Measurements from ENCODE around the gene TCHP.
"Not testable (repeated sequence)": the region's sequence is repeated elsewhere in the genome, so short reads cannot be mapped to it uniquely, and the experiment has no call there.

The TCHP gene, protein sequence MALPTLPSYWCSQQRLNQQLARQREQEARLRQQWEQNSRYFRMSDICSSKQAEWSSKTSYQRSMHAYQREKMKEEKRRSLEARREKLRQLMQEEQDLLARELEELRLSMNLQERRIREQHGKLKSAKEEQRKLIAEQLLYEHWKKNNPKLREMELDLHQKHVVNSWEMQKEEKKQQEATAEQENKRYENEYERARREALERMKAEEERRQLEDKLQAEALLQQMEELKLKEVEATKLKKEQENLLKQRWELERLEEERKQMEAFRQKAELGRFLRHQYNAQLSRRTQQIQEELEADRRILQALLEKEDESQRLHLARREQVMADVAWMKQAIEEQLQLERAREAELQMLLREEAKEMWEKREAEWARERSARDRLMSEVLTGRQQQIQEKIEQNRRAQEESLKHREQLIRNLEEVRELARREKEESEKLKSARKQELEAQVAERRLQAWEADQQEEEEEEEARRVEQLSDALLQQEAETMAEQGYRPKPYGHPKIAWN

GRCh38 chr12:109899783-109900751 lies at the start of gene TCHP:
TSS of gene TCHP (plus strand) at chr12:109900274. CDS start at chr12:109903027, 2,753 bp downstream.
- DNase-seq (ENCODE audit: low spot score), result peak; percentile 92
- TF ChIP-seq CTCF (IDR thresholded peaks at IDR 0.05; ENCODE audit: extremely low read depth, missing control alignments), result peak; percentile 46

DNA sequence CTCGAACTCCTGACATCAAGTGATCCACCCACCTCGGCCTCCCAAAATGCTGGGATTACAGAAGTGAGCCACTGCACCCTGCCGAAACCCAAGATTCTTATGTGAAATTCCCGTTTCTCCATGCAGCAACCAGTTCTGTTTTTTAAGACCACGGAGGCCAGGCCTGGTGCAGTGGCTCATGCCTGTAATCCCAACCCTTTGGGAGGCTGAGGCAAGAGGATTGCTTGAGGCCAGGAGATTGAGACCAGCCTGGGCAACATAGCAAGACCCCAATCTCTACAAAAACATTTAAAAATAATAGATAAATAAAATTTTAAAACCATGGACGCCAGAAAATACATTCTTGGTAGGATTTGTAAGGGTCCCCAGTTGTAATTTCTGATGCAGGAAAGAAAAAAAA lies 49.6 kb upstream of the TCHP start:
- DNase-seq (ENCODE audit: low spot score), result not testable (repeated sequence)

- DNase-seq (ENCODE audit: low spot score), result no peak
- no peak for TF ChIP-seq CTCF (IDR thresholded peaks at IDR 0.05; ENCODE audit: extremely low read depth, missing control alignments)
Measured at GRCh38 chr12:109855377-109855776, 44.7 kb upstream of the TCHP start.

- no peak for TF ChIP-seq CTCF (IDR thresholded peaks at IDR 0.05; ENCODE audit: extremely low read depth, missing control alignments)
- DNase-seq (ENCODE audit: low spot score), result no peak
Measured at GRCh38 chr12:109857715-109858114, 42.4 kb upstream of the TCHP start.

DNA sequence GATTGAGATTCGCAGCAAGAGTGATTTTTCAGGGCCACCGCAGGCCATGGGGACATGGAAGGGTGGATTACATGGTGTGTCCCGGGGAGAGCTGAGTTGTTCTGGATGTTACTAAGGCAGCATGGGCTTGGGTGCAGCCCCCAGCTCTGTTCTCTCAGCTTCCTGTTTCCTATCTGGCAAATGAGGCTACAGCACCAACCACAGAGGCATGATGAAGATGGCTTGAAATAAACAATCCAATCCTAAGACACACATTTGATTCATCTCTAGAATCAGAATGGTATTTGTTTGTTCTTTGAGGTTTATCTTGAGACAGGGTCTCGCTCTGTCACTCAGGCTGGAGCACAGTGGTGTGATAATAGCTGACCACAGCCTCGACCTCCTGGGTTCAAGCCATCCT lies 41.3 kb upstream of the TCHP start:
- DNase-seq (ENCODE audit: low spot score), result no peak
- TF ChIP-seq CTCF (IDR thresholded peaks at IDR 0.05; ENCODE audit: extremely low read depth, missing control alignments), result no peak

DNA sequence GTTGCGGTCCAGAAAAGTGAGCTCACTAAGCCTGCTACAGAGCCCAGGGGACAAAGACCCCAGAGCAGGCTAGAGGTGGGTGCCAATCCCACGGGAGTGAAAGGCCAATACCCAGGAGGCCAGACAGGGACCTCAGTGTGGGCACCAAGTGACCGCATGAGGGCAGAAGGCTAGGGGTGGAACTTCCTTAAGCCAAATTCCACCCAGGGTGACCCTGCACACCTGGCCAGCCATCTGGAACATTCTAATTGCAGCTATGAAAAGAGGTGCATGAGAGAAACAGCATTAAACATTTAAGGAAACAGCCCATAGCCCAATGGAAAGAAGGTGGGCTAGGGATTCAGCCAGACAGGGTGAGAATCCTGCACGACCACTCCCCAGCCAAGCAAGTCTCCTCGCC lies 39.1 kb upstream of the TCHP start:
- no peak for DNase-seq (ENCODE audit: low spot score)
- no peak for TF ChIP-seq CTCF (IDR thresholded peaks at IDR 0.05; ENCODE audit: extremely low read depth, missing control alignments)

DNA sequence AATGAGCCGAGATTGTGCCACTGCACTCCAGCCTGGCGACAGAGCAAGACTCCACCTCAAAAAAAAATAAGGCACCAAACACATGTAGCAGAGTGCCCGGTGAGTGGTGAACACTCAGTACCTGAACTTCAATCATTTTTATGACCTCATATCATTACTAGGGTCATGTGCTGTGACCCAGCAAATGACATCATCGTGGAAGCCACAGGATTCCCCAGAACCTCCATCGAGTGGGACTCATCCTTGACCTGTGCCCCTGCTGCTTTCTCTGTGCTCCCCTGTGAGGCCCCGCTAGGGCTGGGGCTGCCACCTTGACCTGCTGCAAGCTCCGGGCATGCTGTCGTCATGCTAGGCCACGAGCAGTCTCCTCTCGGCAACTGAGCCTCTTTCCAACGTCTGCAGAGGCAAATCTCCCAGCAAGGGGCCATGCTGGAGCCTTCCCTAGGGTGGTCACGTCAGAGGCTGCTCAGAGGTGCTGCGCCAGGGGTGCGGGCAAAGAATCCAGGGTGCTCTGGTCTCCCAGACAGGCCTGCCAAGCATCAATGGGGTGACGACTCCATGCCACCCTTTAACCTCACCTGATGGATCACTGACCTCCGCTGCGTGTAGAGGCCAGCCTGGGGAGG lies 38.3 kb upstream of the TCHP start:
- DNase-seq (ENCODE audit: low spot score), result no peak
- TF ChIP-seq CTCF (IDR thresholded peaks at IDR 0.05; ENCODE audit: extremely low read depth, missing control alignments), result no peak

DNA sequence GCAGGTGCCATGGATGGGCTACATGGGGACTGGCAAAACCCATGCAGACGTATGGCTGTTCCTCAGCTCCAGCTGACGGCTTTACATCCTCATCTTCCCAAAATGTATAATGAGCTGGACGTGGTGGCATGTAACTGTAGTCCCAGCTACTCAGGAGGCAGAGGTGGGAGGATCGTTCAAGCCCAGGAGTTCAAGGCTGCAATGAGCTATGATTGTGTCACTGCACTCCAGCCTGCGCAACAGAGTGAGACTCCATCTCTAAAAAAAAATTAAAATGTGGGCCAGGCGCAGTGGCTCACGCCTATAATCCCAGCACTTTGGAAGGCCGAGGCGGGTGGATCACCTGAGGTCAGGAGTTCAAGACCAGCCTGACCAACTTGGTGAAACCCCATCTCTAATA lies 37.6 kb upstream of the TCHP start:
- DNase-seq (ENCODE audit: low spot score), result not testable (repeated sequence)

Data from GM20000 (cell line).